Natural killer cell treated with Interleukin-12 subunit alpha and Interleukin-12 subunit beta and Interleukin-15 and Interleukin-18, amount 100 ng/mL, for 72 hours (primary cell): Measurements from ENCODE around the gene PTTG2. TPM values are rescaled to one million over a fixed set of nuclear protein-coding genes. Genes with fewer than 3 reads are reported as not detected.

ENCODE experiments used
- ATAC-seq, 2 donors: fragments of 150-1000 bp; cut with Tn5 transposase in 1 of 2; sonication (Bioruptor Pico), chemical (Tn5 transposase) in 1 of 2; 2 replicates each; pipeline ENCODE4 v1.10.0; 2021
- DNase-seq: peaks from one replicate; pipeline ENCODE4 v3.0.0; 2022; ENCODE audit warnings: low spot score
- H3K27ac Mint-ChIP-seq, 2 donors: 1 replicate in 1 of 2; 2 replicates in 1 of 2; pipeline ENCODE4 v1.8.0; 2022; ENCODE audit warnings: mixed read lengths in 2 of 2, mild to moderate bottlenecking in 1 of 2, moderate library complexity in 1 of 2
- H3K27me3 Mint-ChIP-seq, 2 donors: 1 replicate in 1 of 2; 2 replicates in 1 of 2; pipeline ENCODE4 v1.8.0; 2022; ENCODE audit warnings: mixed read lengths in 2 of 2
- H3K36me3 Mint-ChIP-seq: one replicate; pipeline ENCODE4 v1.8.0; 2022; ENCODE audit warnings: mixed read lengths
- H3K4me1 Mint-ChIP-seq, 2 donors: 1 replicate in 1 of 2; 2 replicates in 1 of 2; pipeline ENCODE4 v1.8.0; 2022; ENCODE audit warnings: low read depth in 2 of 2, mixed read lengths in 2 of 2, mild to moderate bottlenecking in 1 of 2
- H3K4me3 Mint-ChIP-seq: one replicate; pipeline ENCODE4 v1.8.0; 2022; ENCODE audit warnings: mixed read lengths
- H3K9me3 Mint-ChIP-seq: 2 replicates; pipeline ENCODE4 v1.8.0; 2022; ENCODE audit warnings: mixed read lengths
- total RNA-seq, 2 donors: library from RNA; stranded (reverse); gene quantifications; one replicate each; pipeline ENCODE4 v1.2.3, GENCODE V29; 2022

Gene PTTG2
- total RNA-seq, 2 donors from 2014 or later, result 1.6 to 3.2 TPM

- Mint-ChIP-seq H3K4me1 (peaks cover 33 to 40% of the 10 kb centered on the region in 2 donors), H3K27ac (no peak overlapping the region), H3K36me3 (no peaks in the 10 kb centered on the region), H3K9me3 (no peaks in the 10 kb centered on the region), H3K4me3 (no peak overlapping the region), H3K27me3 (no peaks in the 10 kb centered on the region)
- DNase-seq (no peak), ATAC-seq (no peak)
Measured at GRCh38 chr4:37999965-38000364, 39.8 kb downstream of the PTTG2 start.

GRCh38 chr4:38001927-38002326 lies 41.7 kb downstream of the PTTG2 start:
- no peaks in the 10 kb centered on the region for H3K9me3 Mint-ChIP-seq
- H3K4me3 Mint-ChIP-seq, result no peak overlapping the region
- H3K4me1 Mint-ChIP-seq, result peaks cover 33 to 50% of the 10 kb centered on the region in 2 donors
- H3K27ac Mint-ChIP-seq, result no peak overlapping the region
- no peak for DNase-seq
- no peak for ATAC-seq
- H3K27me3 Mint-ChIP-seq, result no peaks in the 10 kb centered on the region
- H3K36me3 Mint-ChIP-seq, result no peaks in the 10 kb centered on the region

- Mint-ChIP-seq H3K27me3 (no peaks in the 10 kb centered on the region), H3K9me3 (no peaks in the 10 kb centered on the region), H3K4me3 (peak overlapping the region; percentile 40), H3K27ac (peak overlapping the region in 1 of 2 donors; percentile 21), H3K36me3 (no peaks in the 10 kb centered on the region), H3K4me1 (peaks cover 36 to 53% of the 10 kb centered on the region in 2 donors)
- peak in 1 of 2 donors; percentile 45 for ATAC-seq
- DNase-seq, result no peak
Measured at GRCh38 chr4:38002451-38003071, 42.4 kb downstream of the PTTG2 start.

- Mint-ChIP-seq H3K4me3 (peak overlapping the region; percentile 40), H3K9me3 (no peaks in the 10 kb centered on the region), H3K27ac (peak overlapping the region in 1 of 2 donors; percentile 1), H3K27me3 (no peaks in the 10 kb centered on the region), H3K36me3 (no peaks in the 10 kb centered on the region), H3K4me1 (peaks cover 36 to 54% of the 10 kb centered on the region in 2 donors)
- DNase-seq (no peak), ATAC-seq (peak; percentile 86 to 88)
Measured at GRCh38 chr4:38003102-38003501, 42.9 kb downstream of the PTTG2 start.

- no peak for DNase-seq
- no peak for ATAC-seq
- H3K27ac Mint-ChIP-seq, result peak overlapping the region in 1 of 2 donors; percentile 1
- H3K4me3 Mint-ChIP-seq, result peak overlapping the region; percentile 40
- no peaks in the 10 kb centered on the region for H3K27me3 Mint-ChIP-seq
- no peaks in the 10 kb centered on the region for H3K36me3 Mint-ChIP-seq
- H3K4me1 Mint-ChIP-seq, result peaks cover 36 to 52% of the 10 kb centered on the region in 2 donors
- H3K9me3 Mint-ChIP-seq, result no peaks in the 10 kb centered on the region
Measured at GRCh38 chr4:38003628-38004027, 43.4 kb downstream of the PTTG2 start.

GRCh38 chr4:38004062-38004461 lies 43.9 kb downstream of the PTTG2 start:
- H3K27ac Mint-ChIP-seq, result no peak overlapping the region
- H3K36me3 Mint-ChIP-seq, result no peaks in the 10 kb centered on the region
- ATAC-seq (no peak), DNase-seq (no peak)
- no peak overlapping the region for H3K4me3 Mint-ChIP-seq
- no peaks in the 10 kb centered on the region for H3K9me3 Mint-ChIP-seq
- no peaks in the 10 kb centered on the region for H3K27me3 Mint-ChIP-seq
- peaks cover 36 to 48% of the 10 kb centered on the region in 2 donors for H3K4me1 Mint-ChIP-seq

- ATAC-seq (no peak), DNase-seq (no peak)
- peaks cover 36 to 45% of the 10 kb centered on the region in 2 donors for H3K4me1 Mint-ChIP-seq
- H3K27ac Mint-ChIP-seq, result peak overlapping the region in 1 of 2 donors; percentile 20
- no peak overlapping the region for H3K4me3 Mint-ChIP-seq
- no peaks in the 10 kb centered on the region for H3K9me3 Mint-ChIP-seq
- no peaks in the 10 kb centered on the region for H3K36me3 Mint-ChIP-seq
- no peaks in the 10 kb centered on the region for H3K27me3 Mint-ChIP-seq
Measured at GRCh38 chr4:38004887-38005286, 44.7 kb downstream of the PTTG2 start.

GRCh38 chr4:38005637-38006036 lies 45.4 kb downstream of the PTTG2 start:
- Mint-ChIP-seq H3K4me1 (peaks cover 42 to 45% of the 10 kb centered on the region in 2 donors), H3K27me3 (no peaks in the 10 kb centered on the region), H3K4me3 (no peak overlapping the region), H3K27ac (no peak overlapping the region), H3K36me3 (no peaks in the 10 kb centered on the region), H3K9me3 (no peaks in the 10 kb centered on the region)
- ATAC-seq (no peak), DNase-seq (no peak)

- Mint-ChIP-seq H3K27me3 (no peaks in the 10 kb centered on the region), H3K27ac (peak overlapping the region in 1 of 2 donors; percentile 10), H3K4me1 (peaks cover 43 to 46% of the 10 kb centered on the region in 2 donors), H3K9me3 (no peaks in the 10 kb centered on the region), H3K36me3 (no peaks in the 10 kb centered on the region), H3K4me3 (no peak overlapping the region)
- ATAC-seq (no peak), DNase-seq (no peak)
Measured at GRCh38 chr4:38007645-38008044, 47.4 kb downstream of the PTTG2 start.

GRCh38 chr4:38008571-38009021 lies 48.4 kb downstream of the PTTG2 start:
- ATAC-seq (no peak), DNase-seq (no peak)
- Mint-ChIP-seq H3K27ac (no peak overlapping the region), H3K4me1 (peaks cover 37 to 38% of the 10 kb centered on the region in 2 donors), H3K9me3 (no peaks in the 10 kb centered on the region), H3K27me3 (no peaks in the 10 kb centered on the region), H3K4me3 (no peak overlapping the region), H3K36me3 (no peaks in the 10 kb centered on the region)

GRCh38 chr4:38009421-38009820 lies 49.2 kb downstream of the PTTG2 start:
- peaks cover 33 to 34% of the 10 kb centered on the region in 2 donors for H3K4me1 Mint-ChIP-seq
- H3K9me3 Mint-ChIP-seq, result no peaks in the 10 kb centered on the region
- DNase-seq (no peak), ATAC-seq (no peak)
- H3K27ac Mint-ChIP-seq, result no peak overlapping the region
- H3K4me3 Mint-ChIP-seq, result no peak overlapping the region
- no peaks in the 10 kb centered on the region for H3K27me3 Mint-ChIP-seq
- H3K36me3 Mint-ChIP-seq, result no peaks in the 10 kb centered on the region

- H3K27me3 Mint-ChIP-seq, result no peaks in the 10 kb centered on the region
- no peaks in the 10 kb centered on the region for H3K36me3 Mint-ChIP-seq
- no peak overlapping the region for H3K27ac Mint-ChIP-seq
- DNase-seq (no peak), ATAC-seq (no peak)
- H3K9me3 Mint-ChIP-seq, result no peaks in the 10 kb centered on the region
- peaks cover 28 to 32% of the 10 kb centered on the region in 2 donors for H3K4me1 Mint-ChIP-seq
- no peak overlapping the region for H3K4me3 Mint-ChIP-seq
Measured at GRCh38 chr4:38009949-38010348, 49.8 kb downstream of the PTTG2 start.
